ENCODE data around the gene BRDT. TPM values are rescaled to one million over a fixed set of nuclear protein-coding genes. Genes with fewer than 3 reads are reported as not detected.
"Not testable (repeated sequence)": the region's sequence is repeated elsewhere in the genome, so short reads cannot be mapped to it uniquely, and the experiment has no call there.

The BRDT gene
- total and polyA plus RNA-seq, 2 experiments from 2014 or later = not detected

DNA sequence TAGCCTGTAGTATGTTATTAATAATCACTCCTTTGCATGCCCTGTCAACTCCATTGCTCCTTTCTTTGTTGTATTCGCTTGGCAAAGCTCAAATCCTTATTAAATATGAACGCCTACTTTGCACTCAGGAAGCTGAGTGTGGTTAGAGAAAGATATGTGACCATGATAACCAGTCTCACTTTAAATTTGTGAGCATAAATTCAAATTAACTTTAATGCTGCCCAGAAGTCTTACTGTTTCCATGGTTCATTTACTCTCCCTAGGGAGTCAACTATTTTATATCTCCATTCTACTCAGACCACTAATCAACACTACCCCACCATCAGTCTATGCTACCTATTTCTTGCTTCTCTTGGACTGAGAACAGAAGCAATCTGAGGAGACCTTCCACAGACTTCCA is 68.5 kb downstream of the BRDT start:
- no peak for DNase-seq
- Histone ChIP-seq H3K36me3 (ENCODE audit: low read depth) (no peaks in the 10 kb centered on the region), H3K79me2 (ENCODE audit: insufficient read depth) (no peaks in the 10 kb centered on the region), H3K9me2 (ENCODE audit: insufficient read depth) (no peaks in the 10 kb centered on the region), H3K4me1 (ENCODE audit: insufficient read depth) (no peaks in the 10 kb centered on the region), H3K27me3 (replicated peaks; ENCODE audit: insufficient read depth) (no peaks in the 10 kb centered on the region), H4K20me1 (ENCODE audit: insufficient read depth) (no peaks in the 10 kb centered on the region), H3K9ac (no peak overlapping the region), H3K27ac (no peak overlapping the region), H3K4me2 (ENCODE audit: unreplicated experiment) (no peak overlapping the region), H3F3A (ENCODE audit: insufficient read depth) (no peaks in the 10 kb centered on the region), H2AFZ (no peak overlapping the region), H3K9me3 (ENCODE audit: low read depth) (no peaks in the 10 kb centered on the region), H3K4me3 (no peak overlapping the region)
- TF ChIP-seq EZH2 (IDR thresholded peaks at IDR 0.05; ENCODE audit: insufficient read depth, poor library complexity, severe bottlenecking) (no peak), EZH2phosphoT487 (IDR thresholded peaks at IDR 0.05; ENCODE audit: insufficient read depth, low read depth) (no peak)
- in situ Hi-C loops (cut with MboI) = no loop called here
- 50 to 53% methylated on average over 2 of the region's 2 CpGs for WGBS, 2 experiments (ENCODE audit: low coverage in 1 of 2, low lambda C conversion rate in 2 of 2, missing lambda C conversion rate in 2 of 2)

DNA sequence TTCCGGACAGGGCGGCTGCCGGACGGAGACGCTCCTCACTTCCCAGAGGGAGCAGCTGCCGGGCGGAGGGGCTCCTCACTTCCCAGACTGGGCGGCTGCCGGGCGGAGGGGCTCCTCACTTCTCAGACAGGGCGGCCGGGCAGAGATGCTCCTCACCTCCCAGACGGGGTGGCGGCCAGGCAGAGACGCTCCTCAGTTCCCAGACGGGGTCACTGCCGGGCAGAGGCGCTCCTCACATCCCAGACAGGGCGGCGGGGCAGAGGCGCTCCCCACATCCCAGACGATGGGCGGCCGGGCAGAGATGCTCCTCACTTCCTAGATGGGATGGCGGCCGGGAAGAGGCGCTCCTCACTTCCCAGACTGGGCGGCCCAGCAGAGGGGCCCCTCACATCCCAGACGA is 76.8 kb downstream of the BRDT start:
- 89 to 95% methylated on average over 8 to 29 of the region's 29 CpGs for WGBS, 2 experiments (ENCODE audit: low coverage in 1 of 2, low lambda C conversion rate in 2 of 2, missing lambda C conversion rate in 2 of 2)
- H3K4me3 ChIP-seq; H3K9me2 ChIP-seq (ENCODE audit: insufficient read depth); H3K4me2 ChIP-seq (ENCODE audit: unreplicated experiment); DNase-seq; H4K20me1 ChIP-seq (ENCODE audit: insufficient read depth); H2AFZ ChIP-seq; H3F3A ChIP-seq (ENCODE audit: insufficient read depth); in situ Hi-C loops (cut with MboI); H3K27me3 ChIP-seq (replicated peaks; ENCODE audit: insufficient read depth); H3K9me3 ChIP-seq (ENCODE audit: low read depth); H3K79me2 ChIP-seq (ENCODE audit: insufficient read depth); H3K36me3 ChIP-seq (ENCODE audit: low read depth); H3K27ac ChIP-seq; H3K4me1 ChIP-seq (ENCODE audit: insufficient read depth); H3K9ac ChIP-seq: not testable (repeated sequence)

DNA sequence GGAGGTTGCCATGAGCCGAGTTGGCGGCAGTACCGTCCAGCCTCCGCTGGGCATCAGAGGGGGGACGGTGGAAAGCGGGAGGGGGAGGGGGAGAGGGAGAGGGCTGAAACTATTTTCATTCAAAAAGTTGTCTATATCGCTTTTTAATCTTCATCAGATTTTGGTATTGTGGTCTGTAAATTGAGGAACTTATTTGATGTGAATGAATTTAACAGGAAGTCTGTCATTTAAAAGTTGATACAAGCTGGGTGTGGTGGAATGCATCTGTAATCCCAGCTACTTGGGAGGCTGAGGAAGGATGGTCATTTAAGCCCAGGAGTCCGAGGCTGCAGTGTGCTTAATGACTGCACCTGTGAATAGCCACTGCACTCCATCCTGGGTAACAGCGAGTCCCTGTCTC is 77.6 kb downstream of the BRDT start:
- TF ChIP-seq EZH2 (IDR thresholded peaks at IDR 0.05; ENCODE audit: insufficient read depth, poor library complexity, severe bottlenecking) = no peak
- no peak for TF ChIP-seq EZH2phosphoT487 (IDR thresholded peaks at IDR 0.05; ENCODE audit: insufficient read depth, low read depth)
- DNase-seq = no peak
- H3F3A ChIP-seq (ENCODE audit: insufficient read depth) = no peaks in the 10 kb centered on the region
- no peak overlapping the region for H3K9ac ChIP-seq
- H3K36me3 ChIP-seq (ENCODE audit: low read depth) = no peaks in the 10 kb centered on the region
- 79 to 82% methylated on average over 8 to 9 of the region's 9 CpGs for WGBS, 2 experiments (ENCODE audit: low coverage in 1 of 2, low lambda C conversion rate in 2 of 2, missing lambda C conversion rate in 2 of 2)
- H3K27me3 ChIP-seq (replicated peaks; ENCODE audit: insufficient read depth) = 0 out of 2 replicates have a peak, but pooled peaks cover 3% of the 10 kb centered on the region
- H2AFZ ChIP-seq = no peak overlapping the region
- H3K79me2 ChIP-seq (ENCODE audit: insufficient read depth) = no peaks in the 10 kb centered on the region
- H3K4me1 ChIP-seq (ENCODE audit: insufficient read depth) = no peaks in the 10 kb centered on the region
- no peaks in the 10 kb centered on the region for H3K9me2 ChIP-seq (ENCODE audit: insufficient read depth)
- H3K9me3 ChIP-seq (ENCODE audit: low read depth) = no peaks in the 10 kb centered on the region
- no peak overlapping the region for H3K4me2 ChIP-seq (ENCODE audit: unreplicated experiment)
- H3K4me3 ChIP-seq = no peak overlapping the region
- in situ Hi-C loops (cut with MboI) = no loop called here
- no peaks in the 10 kb centered on the region for H4K20me1 ChIP-seq (ENCODE audit: insufficient read depth)
- no peak overlapping the region for H3K27ac ChIP-seq

DNA sequence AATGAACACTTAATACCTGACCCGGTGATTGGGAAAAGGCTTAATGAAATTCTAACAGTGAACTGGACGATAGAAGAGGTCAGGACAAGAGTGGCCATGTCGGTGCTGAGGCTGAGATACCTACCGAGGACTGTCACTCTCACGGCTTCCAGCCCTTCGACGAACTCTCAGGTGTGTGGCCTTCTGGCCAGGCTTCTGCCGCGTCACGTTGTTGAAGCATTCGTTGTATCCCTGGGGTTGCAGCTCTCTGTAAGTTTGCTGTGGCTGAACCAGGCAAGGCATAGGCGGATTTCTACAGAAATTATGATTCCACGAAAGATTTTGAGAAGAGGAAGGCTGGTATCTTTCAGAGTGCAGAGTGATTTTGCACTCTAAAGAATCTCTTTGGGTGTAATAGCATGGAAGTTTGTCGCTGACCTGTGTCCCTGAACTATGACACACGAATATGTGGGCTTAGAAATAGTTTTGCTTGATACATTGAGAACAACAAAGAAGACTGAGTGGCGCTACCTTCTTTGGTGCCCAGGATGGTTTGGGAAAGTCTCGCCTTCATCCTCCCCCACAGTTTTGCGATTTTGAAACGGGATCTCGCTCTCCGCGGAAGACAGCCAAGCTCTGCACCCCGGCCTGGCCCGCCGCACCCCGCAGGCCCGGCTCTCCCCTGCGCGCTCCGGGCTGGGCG is 80.2 kb downstream of the BRDT start:
- Histone ChIP-seq H3K9ac (no peak overlapping the region), H3K9me3 (ENCODE audit: low read depth) (no peaks in the 10 kb centered on the region), H3K9me2 (ENCODE audit: insufficient read depth) (no peaks in the 10 kb centered on the region), H4K20me1 (ENCODE audit: insufficient read depth) (no peaks in the 10 kb centered on the region), H2AFZ (peak overlapping the region; percentile 93), H3K4me3 (peak overlapping the region; percentile 74), H3F3A (ENCODE audit: insufficient read depth) (no peaks in the 10 kb centered on the region), H3K79me2 (ENCODE audit: insufficient read depth) (no peaks in the 10 kb centered on the region), H3K4me1 (ENCODE audit: insufficient read depth) (no peaks in the 10 kb centered on the region), H3K4me2 (ENCODE audit: unreplicated experiment) (peak overlapping the region; percentile 91), H3K36me3 (ENCODE audit: low read depth) (no peaks in the 10 kb centered on the region), H3K27ac (no peak overlapping the region), H3K27me3 (replicated peaks; ENCODE audit: insufficient read depth) (0 out of 2 replicates have a peak, but pooled peaks cover 3% of the 10 kb centered on the region)
- WGBS, 2 experiments (ENCODE audit: low coverage in 1 of 2, low lambda C conversion rate in 2 of 2, missing lambda C conversion rate in 2 of 2) = 43% methylated on average over 30 to 31 of the region's 31 CpGs
- in situ Hi-C loops (cut with MboI) = no loop called here
- TF ChIP-seq EZH2 (IDR thresholded peaks at IDR 0.05; ENCODE audit: insufficient read depth, poor library complexity, severe bottlenecking) (no peak), EZH2phosphoT487 (IDR thresholded peaks at IDR 0.05; ENCODE audit: insufficient read depth, low read depth) (no peak)
- no peak for DNase-seq
